K562 (cell line): ENCODE results near the gene ZKSCAN4. TPM values are rescaled to one million over a fixed set of nuclear protein-coding genes. Genes with fewer than 3 reads are reported as not detected.

Experiments
- BRD9 ChIP-seq: fragments of 450-650 bp; IDR thresholded peaks from 2 replicates; pipeline ENCODE4 v1.6.1; 2018; ENCODE audit warnings: low read depth; ENCODE audit not compliant: partially characterized antibody
- ESRRB ChIP-seq: fragments of 250-450 bp; sonication (Bioruptor Pico); IDR thresholded peaks from 2 replicates; pipeline ENCODE4 v1.5.0; 2020; ENCODE audit warnings: mild to moderate bottlenecking, moderate library complexity, borderline replicate concordance
- ILF3 ChIP-seq: fragments of 450-650 bp; IDR thresholded peaks from 2 replicates; pipeline ENCODE4 v1.6.1; 2018; ENCODE audit warnings: antibody characterized with exemption, mild to moderate bottlenecking, moderate library complexity, borderline replicate concordance
- MBD2 ChIP-seq: sonication (generic); IDR thresholded peaks from 2 replicates; pipeline ENCODE4 v1.6.1; 2016; ENCODE audit warnings: low read depth, borderline replicate concordance
- MECOM ChIP-seq: fragments of 250-450 bp; sonication (Bioruptor Pico); IDR thresholded peaks from 2 replicates; pipeline ENCODE4 v1.8.0; 2022; ENCODE audit warnings: inconsistent platforms
- NCOA2 ChIP-seq, 2 experiments: fragments of 450-650 bp; IDR thresholded peaks; 2 replicates each; pipeline ENCODE4 v1.6.1; 2018; ENCODE audit warnings: mild to moderate bottlenecking in 2 of 2, moderate library complexity in 1 of 2; ENCODE audit not compliant: partially characterized antibody in 2 of 2
- NFATC3 ChIP-seq: fragments of 450-650 bp; IDR thresholded peaks from 2 replicates; pipeline ENCODE4 v1.6.1; 2017; ENCODE audit warnings: mild to moderate bottlenecking
- NR2C1 ChIP-seq, 2 experiments: fragments of 450-650 bp; IDR thresholded peaks; 2 replicates each; pipeline ENCODE4 v1.6.1; 2017; ENCODE audit warnings: mild to moderate bottlenecking in 2 of 2, antibody characterized with exemption in 1 of 2, inconsistent platforms in 1 of 2, missing compliant biosample characterization in 1 of 2, missing genetic modification characterization in 1 of 2
- POLR2H ChIP-seq: IDR thresholded peaks from 2 replicates; pipeline ENCODE4 v1.6.1; 2016; ENCODE audit warnings: missing genetic modification characterization, low read depth, mild to moderate bottlenecking, control low read depth, missing compliant biosample characterization, moderate library complexity
- POLR3G ChIP-seq: IDR thresholded peaks from 2 replicates; pipeline ENCODE4 v1.6.1; 2011; ENCODE audit not compliant: insufficient read length, insufficient replicate concordance; ENCODE audit errors: extremely low read depth
- SREBF2 ChIP-seq: sonication (generic); formaldehyde crosslinking; IDR thresholded peaks from 2 replicates; pipeline ENCODE4 v1.4.0; 2020; ENCODE audit warnings: mild to moderate bottlenecking, missing genetic modification reagents
- ZC3H4 ChIP-seq: sonication (generic); formaldehyde crosslinking; IDR thresholded peaks from 2 replicates; pipeline ENCODE4 v1.9.0; 2021; ENCODE audit warnings: missing genetic modification reagents, borderline replicate concordance
- ZNF224 ChIP-seq: sonication (generic); formaldehyde crosslinking; IDR thresholded peaks from 2 replicates; pipeline ENCODE4 v1.8.0; 2022; ENCODE audit warnings: mild to moderate bottlenecking, missing genetic modification reagents
- ZNF316 ChIP-seq: fragments of 450-650 bp; IDR thresholded peaks from 2 replicates; pipeline ENCODE4 v1.6.1; 2016
- ZNF41 ChIP-seq: fragments of 250-450 bp; sonication (Bioruptor Pico); conservative IDR thresholded peaks from 2 replicates; pipeline ENCODE4 v1.4.0; 2020; ENCODE audit warnings: mild to moderate bottlenecking
- ZNF707 ChIP-seq: fragments of 250-450 bp; sonication (Bioruptor Pico); conservative IDR thresholded peaks from 2 replicates; pipeline ENCODE4 v1.8.0; 2022; ENCODE audit warnings: inconsistent platforms, mild to moderate bottlenecking, moderate library complexity
- polyA plus RNA-seq, 8 experiments: library from polyadenylated mRNA; depleted of rRNA in 4 of 8; stranded (reverse) in 5 of 8; unstranded in 3 of 8; fragments of >200 nt; fragmentation: Nextera tagmentation in 2 of 8; fragmentation: Illumina TruSeq in 1 of 8; extraction: Ambion mirVana in 2 of 8; extraction: Trizol in 1 of 8; gene quantifications; 2 replicates each; pipeline versions ENCODE4 v1.2.1 to v1.2.3, GENCODE V29; 2011 to 2014; ENCODE audit warnings: inconsistent platforms in 1 of 8, missing spikeins in 1 of 8
- total RNA-seq, 7 experiments: library from RNA; depleted of rRNA in 6 of 7; stranded (reverse); fragments of >200 nt in 6 of 7; fragmentation: Illumina TruSeq in 2 of 7; extraction: Trizol in 2 of 7; gene quantifications; 2 replicates each; pipeline versions ENCODE4 v1.2.1 to v1.2.3, GENCODE V29; 2011 to 2021; ENCODE audit warnings: low replicate concordance in 1 of 7
- TF ChIP-seq, protein P1 (sequence below): fragments of 450-650 bp; IDR thresholded peaks from 2 replicates; pipeline ENCODE4 v1.6.1; 2017; ENCODE audit warnings: antibody characterized with exemption, mild to moderate bottlenecking
- TF ChIP-seq, protein P2 (sequence below), 2 experiments: fragments of 450-650 bp; IDR thresholded peaks; 2 replicates each; pipeline ENCODE4 v1.6.1; 2018; ENCODE audit warnings: mild to moderate bottlenecking in 2 of 2, low read depth in 1 of 2; ENCODE audit not compliant: partially characterized antibody in 2 of 2
- TF ChIP-seq, protein P3 (sequence below): sonication (generic); formaldehyde crosslinking; IDR thresholded peaks from 2 replicates; pipeline ENCODE4 v1.9.0; 2022; ENCODE audit warnings: mild to moderate bottlenecking, missing genetic modification reagents

The ZKSCAN4 gene
- total and polyA plus RNA-seq, 9 of the 15 experiments (the other 6 are each of a cell fraction or from before 2014, with no cell fraction given): 1.2 to 5.3 (median 4.7) TPM

DNA sequence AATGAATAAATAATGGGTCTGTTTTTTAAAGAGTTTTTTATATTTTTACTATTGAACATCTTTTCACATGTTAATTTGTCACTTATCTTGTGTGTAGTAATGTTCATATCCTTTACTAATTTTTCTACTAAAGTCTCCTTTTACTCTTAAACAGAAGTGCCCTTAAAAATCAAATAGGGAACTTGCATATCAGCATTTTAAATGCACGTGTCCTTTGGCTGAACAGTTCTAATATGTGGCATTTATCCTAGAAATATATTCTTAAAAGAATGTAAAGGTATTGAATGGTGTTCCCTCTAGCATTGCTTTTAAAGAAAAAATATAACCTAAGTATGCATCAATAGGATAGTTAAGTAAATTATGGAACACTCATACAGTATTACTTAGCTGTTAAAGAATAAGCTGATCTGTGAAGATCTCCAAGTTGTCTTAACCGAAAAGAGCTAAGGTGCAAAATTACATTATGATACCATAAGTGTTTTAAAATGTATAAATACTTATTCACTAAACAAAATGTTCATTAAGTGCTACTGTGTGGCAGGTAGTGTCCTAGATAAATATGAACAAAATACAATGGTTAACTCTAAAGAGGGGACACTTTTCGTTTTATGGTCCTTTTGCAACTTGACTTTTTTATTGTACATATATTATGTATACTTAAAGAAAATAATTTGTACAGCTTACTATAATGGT is 28.7 kb upstream of the ZKSCAN4 start (continued):
- TF ChIP-seq, protein P1, sequence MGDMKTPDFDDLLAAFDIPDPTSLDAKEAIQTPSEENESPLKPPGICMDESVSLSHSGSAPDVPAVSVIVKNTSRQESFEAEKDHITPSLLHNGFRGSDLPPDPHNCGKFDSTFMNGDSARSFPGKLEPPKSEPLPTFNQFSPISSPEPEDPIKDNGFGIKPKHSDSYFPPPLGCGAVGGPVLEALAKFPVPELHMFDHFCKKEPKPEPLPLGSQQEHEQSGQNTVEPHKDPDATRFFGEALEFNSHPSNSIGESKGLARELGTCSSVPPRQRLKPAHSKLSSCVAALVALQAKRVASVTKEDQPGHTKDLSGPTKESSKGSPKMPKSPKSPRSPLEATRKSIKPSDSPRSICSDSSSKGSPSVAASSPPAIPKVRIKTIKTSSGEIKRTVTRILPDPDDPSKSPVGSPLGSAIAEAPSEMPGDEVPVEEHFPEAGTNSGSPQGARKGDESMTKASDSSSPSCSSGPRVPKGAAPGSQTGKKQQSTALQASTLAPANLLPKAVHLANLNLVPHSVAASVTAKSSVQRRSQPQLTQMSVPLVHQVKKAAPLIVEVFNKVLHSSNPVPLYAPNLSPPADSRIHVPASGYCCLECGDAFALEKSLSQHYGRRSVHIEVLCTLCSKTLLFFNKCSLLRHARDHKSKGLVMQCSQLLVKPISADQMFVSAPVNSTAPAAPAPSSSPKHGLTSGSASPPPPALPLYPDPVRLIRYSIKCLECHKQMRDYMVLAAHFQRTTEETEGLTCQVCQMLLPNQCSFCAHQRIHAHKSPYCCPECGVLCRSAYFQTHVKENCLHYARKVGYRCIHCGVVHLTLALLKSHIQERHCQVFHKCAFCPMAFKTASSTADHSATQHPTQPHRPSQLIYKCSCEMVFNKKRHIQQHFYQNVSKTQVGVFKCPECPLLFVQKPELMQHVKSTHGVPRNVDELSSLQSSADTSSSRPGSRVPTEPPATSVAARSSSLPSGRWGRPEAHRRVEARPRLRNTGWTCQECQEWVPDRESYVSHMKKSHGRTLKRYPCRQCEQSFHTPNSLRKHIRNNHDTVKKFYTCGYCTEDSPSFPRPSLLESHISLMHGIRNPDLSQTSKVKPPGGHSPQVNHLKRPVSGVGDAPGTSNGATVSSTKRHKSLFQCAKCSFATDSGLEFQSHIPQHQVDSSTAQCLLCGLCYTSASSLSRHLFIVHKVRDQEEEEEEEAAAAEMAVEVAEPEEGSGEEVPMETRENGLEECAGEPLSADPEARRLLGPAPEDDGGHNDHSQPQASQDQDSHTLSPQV: 0 out of 2 replicates have a peak, but pooled peaks have one; percentile 19
- TF ChIP-seq ESRRB (no peak), NR2C1 (IDR thresholded peaks at IDR 0.05) (0 out of 2 replicates have a peak, but pooled peaks have one; percentile 17), NR2C1 (tag; IDR thresholded peaks at IDR 0.05) (no peak), MBD2 (no peak), POLR3G (no peak), ILF3 (0 out of 2 replicates have a peak, but pooled peaks have one; percentile 45), BRD9 (no peak), ZNF224 (CRISPR knock-in tag) (no peak), ZNF707 (CRISPR knock-in tag) (no peak), ZC3H4 (CRISPR knock-in tag) (no peak), MECOM (CRISPR knock-in tag) (0 out of 2 replicates have a peak, but pooled peaks have one; percentile 20), ZNF316 (peak; percentile 64), ZNF41 (no peak), POLR2H (tag) (0 out of 2 replicates have a peak, but pooled peaks have one; percentile 32), NFATC3 (0 out of 2 replicates have a peak, but pooled peaks have one; percentile 46), SREBF2 (CRISPR knock-in tag) (no peak), NCOA2 (IDR thresholded peaks at IDR 0.05; ENCODE audit: partially characterized antibody in 2 of 2) (peak in 1 of 2 experiments; percentile 41)
- TF ChIP-seq, protein P2, sequence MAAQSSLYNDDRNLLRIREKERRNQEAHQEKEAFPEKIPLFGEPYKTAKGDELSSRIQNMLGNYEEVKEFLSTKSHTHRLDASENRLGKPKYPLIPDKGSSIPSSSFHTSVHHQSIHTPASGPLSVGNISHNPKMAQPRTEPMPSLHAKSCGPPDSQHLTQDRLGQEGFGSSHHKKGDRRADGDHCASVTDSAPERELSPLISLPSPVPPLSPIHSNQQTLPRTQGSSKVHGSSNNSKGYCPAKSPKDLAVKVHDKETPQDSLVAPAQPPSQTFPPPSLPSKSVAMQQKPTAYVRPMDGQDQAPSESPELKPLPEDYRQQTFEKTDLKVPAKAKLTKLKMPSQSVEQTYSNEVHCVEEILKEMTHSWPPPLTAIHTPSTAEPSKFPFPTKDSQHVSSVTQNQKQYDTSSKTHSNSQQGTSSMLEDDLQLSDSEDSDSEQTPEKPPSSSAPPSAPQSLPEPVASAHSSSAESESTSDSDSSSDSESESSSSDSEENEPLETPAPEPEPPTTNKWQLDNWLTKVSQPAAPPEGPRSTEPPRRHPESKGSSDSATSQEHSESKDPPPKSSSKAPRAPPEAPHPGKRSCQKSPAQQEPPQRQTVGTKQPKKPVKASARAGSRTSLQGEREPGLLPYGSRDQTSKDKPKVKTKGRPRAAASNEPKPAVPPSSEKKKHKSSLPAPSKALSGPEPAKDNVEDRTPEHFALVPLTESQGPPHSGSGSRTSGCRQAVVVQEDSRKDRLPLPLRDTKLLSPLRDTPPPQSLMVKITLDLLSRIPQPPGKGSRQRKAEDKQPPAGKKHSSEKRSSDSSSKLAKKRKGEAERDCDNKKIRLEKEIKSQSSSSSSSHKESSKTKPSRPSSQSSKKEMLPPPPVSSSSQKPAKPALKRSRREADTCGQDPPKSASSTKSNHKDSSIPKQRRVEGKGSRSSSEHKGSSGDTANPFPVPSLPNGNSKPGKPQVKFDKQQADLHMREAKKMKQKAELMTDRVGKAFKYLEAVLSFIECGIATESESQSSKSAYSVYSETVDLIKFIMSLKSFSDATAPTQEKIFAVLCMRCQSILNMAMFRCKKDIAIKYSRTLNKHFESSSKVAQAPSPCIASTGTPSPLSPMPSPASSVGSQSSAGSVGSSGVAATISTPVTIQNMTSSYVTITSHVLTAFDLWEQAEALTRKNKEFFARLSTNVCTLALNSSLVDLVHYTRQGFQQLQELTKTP (IDR thresholded peaks at IDR 0.05; ENCODE audit: low read depth in 1 of 2, partially characterized antibody in 2 of 2): no peak
- TF ChIP-seq, protein P3, sequence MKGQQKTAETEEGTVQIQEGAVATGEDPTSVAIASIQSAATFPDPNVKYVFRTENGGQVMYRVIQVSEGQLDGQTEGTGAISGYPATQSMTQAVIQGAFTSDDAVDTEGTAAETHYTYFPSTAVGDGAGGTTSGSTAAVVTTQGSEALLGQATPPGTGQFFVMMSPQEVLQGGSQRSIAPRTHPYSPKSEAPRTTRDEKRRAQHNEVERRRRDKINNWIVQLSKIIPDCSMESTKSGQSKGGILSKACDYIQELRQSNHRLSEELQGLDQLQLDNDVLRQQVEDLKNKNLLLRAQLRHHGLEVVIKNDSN: no peak
